HepG2 (cell line): Measurements from ENCODE around the gene PEX7. TPM values are rescaled to one million over a fixed set of nuclear protein-coding genes. Genes with fewer than 3 reads are reported as not detected.

Experiments used
- ATAC-seq: fragments of 200-7000 bp; cut with Tn5 transposase; 3 replicates; pipeline ENCODE4 v1.9.1; 2020; ENCODE audit warnings: mild to moderate bottlenecking, moderate library complexity
- BruUV-seq: library from RNA; stranded (reverse); fragments of 400-500 nt; replicated peaks from 2 replicates; lab custom pipeline; 2021; lab: Mats Ljungman, UMichigan
- CTCF ChIA-PET: fragments of 300-600 bp; formaldehyde crosslinking; extraction: SDS; loops from one replicate; lab custom pipeline; 2021; ENCODE audit warnings: low total read pairs, inconsistent platforms, low intra/inter-chr PET ratio; lab: Yijun Ruan, JAX
- POLR2A ChIA-PET: fragments of 350-600 bp; sonication (Branson Sonifier 250); formaldehyde crosslinking; loops from one replicate; lab custom pipeline; 2020; ENCODE audit warnings: antibody characterized with exemption, inconsistent platforms; lab: Yijun Ruan, JAX
- DNase-seq: peaks from one replicate; pipeline ENCODE4 v3.0.0-alpha.2; 2015; ENCODE audit warnings: low spot score
- FAIRE-seq: peaks from 3 replicates; lab custom pipeline; 2011; peaks lifted over from hg19 to GRCh38; lab: Jason Lieb, UNC
- H2AFZ ChIP-seq: one replicate; pipeline ENCODE4 v1.6.1; 2011; ENCODE audit warnings: low read length, inconsistent platforms
- H3K27ac ChIP-seq: fragments of 300-600 bp; 3 replicates; pipeline ENCODE4 v1.8.0; 2011; ENCODE audit warnings: mixed run types, mild to moderate bottlenecking, mixed read lengths, low read length, inconsistent platforms; ENCODE audit not compliant: insufficient read depth; ENCODE audit errors: extremely low read length
- H3K27me3 ChIP-seq, 2 experiments: fragments of 200-600 bp in 1 of 2; 2 replicates in 1 of 2; 3 replicates in 1 of 2; pipeline versions ENCODE4 v1.6.0 to v1.8.0; 2011; ENCODE audit warnings: low read length in 2 of 2, mild to moderate bottlenecking in 2 of 2, moderate library complexity in 2 of 2, inconsistent platforms in 1 of 2; ENCODE audit not compliant: insufficient read depth in 2 of 2, control insufficient read depth in 1 of 2
- H3K36me3 ChIP-seq, 2 experiments: fragments of 200-600 bp in 1 of 2; replicated peaks in 1 of 2; 2 replicates in 1 of 2; 3 replicates in 1 of 2; pipeline versions ENCODE4 v1.5.1 to v1.8.0; 2011; ENCODE audit warnings: low read length in 2 of 2, inconsistent platforms in 1 of 2; ENCODE audit not compliant: insufficient read depth in 2 of 2, control insufficient read depth in 1 of 2
- H3K4me1 ChIP-seq: 2 replicates; pipeline ENCODE4 v1.5.1; 2012; ENCODE audit warnings: low read length, inconsistent platforms; ENCODE audit not compliant: insufficient read depth
- H3K4me2 ChIP-seq: 2 replicates; pipeline ENCODE4 v1.6.0; 2011; ENCODE audit warnings: low read depth, low read length, inconsistent platforms
- H3K4me3 ChIP-seq, 3 experiments: fragments of 200-600 bp in 1 of 3; sonication (generic), shearing (Covaris generic) in 1 of 3; replicated peaks in 1 of 3; 2 replicates each; pipeline ENCODE4 v1.5.1; 2011 to 2016; ENCODE audit warnings: low read length in 3 of 3, inconsistent platforms in 2 of 3, low read depth in 2 of 3, mild to moderate bottlenecking in 2 of 3, control low read depth in 1 of 3, mixed read lengths in 1 of 3; ENCODE audit not compliant: insufficient read depth in 1 of 3
- H3K79me2 ChIP-seq: one replicate; pipeline ENCODE4 v1.6.1; 2011; ENCODE audit warnings: low read length, inconsistent platforms; ENCODE audit not compliant: insufficient read depth
- H3K9ac ChIP-seq: 2 replicates; pipeline ENCODE4 v1.6.0; 2011; ENCODE audit warnings: mild to moderate bottlenecking, low read depth, low read length, inconsistent platforms; ENCODE audit not compliant: insufficient read depth
- H3K9me3 ChIP-seq: 2 replicates; pipeline ENCODE4 v1.5.1; 2012; ENCODE audit warnings: mild to moderate bottlenecking, low read length
- H4K20me1 ChIP-seq: 2 replicates; pipeline ENCODE4 v1.6.0; 2011; ENCODE audit warnings: inconsistent platforms, mild to moderate bottlenecking, low read length, moderate library complexity; ENCODE audit not compliant: insufficient read depth
- CCDC6 ChIP-seq: sonication (generic); formaldehyde crosslinking; IDR thresholded peaks from 2 replicates; pipeline ENCODE4 v1.8.1; 2022; ENCODE audit warnings: mild to moderate bottlenecking, missing genetic modification reagents, moderate library complexity
- EEA1 ChIP-seq: sonication (generic); formaldehyde crosslinking; IDR thresholded peaks from 2 replicates; pipeline ENCODE4 v1.5.1; 2020; ENCODE audit warnings: mild to moderate bottlenecking, missing genetic modification reagents, borderline replicate concordance
- NFRKB ChIP-seq: fragments of 450-650 bp; IDR thresholded peaks from 2 replicates; pipeline ENCODE4 v1.6.1; 2017
- RAD21 ChIP-seq: fragments of 450-650 bp; formaldehyde crosslinking; IDR thresholded peaks from 2 replicates; pipeline ENCODE4 v1.5.0; 2020; ENCODE audit warnings: mild to moderate bottlenecking
- SMC3 ChIP-seq: IDR thresholded peaks from 2 replicates; pipeline ENCODE4 v1.6.1; 2011; ENCODE audit warnings: low read length, improper control_type of control experiment
- STAG1 ChIP-seq: sonication (generic); formaldehyde crosslinking; IDR thresholded peaks from 2 replicates; pipeline ENCODE4 v1.4.0; 2020; ENCODE audit warnings: missing genetic modification reagents
- TP53 ChIP-seq: sonication (generic); formaldehyde crosslinking; conservative IDR thresholded peaks from 2 replicates; pipeline ENCODE4 v1.4.0; 2020; ENCODE audit warnings: missing genetic modification reagents
- ZFX ChIP-seq: sonication (generic); formaldehyde crosslinking; IDR thresholded peaks from 2 replicates; pipeline ENCODE4 v1.4.0; 2020; ENCODE audit warnings: mild to moderate bottlenecking, low read depth, missing genetic modification reagents, moderate library complexity
- ZNF572 ChIP-seq: sonication (generic); formaldehyde crosslinking; IDR thresholded peaks from 2 replicates; pipeline ENCODE4 v1.5.1; 2020; ENCODE audit warnings: mild to moderate bottlenecking, missing genetic modification reagents
- ZNF816 ChIP-seq: sonication (generic); formaldehyde crosslinking; IDR thresholded peaks from 2 replicates; pipeline ENCODE4 v1.8.0; 2022; ENCODE audit warnings: missing genetic modification reagents, mild to moderate bottlenecking, borderline replicate concordance
- WGBS: methylation state at CpG from one replicate; pipeline ENCODE4 v1.1.6; 2017; ENCODE audit warnings: low lambda C conversion rate; 5-methylcytosine and 5-hydroxymethylcytosine counted together
- in situ Hi-C: cut with HindIII; loops from 2 replicates; pipeline ENCODE4 v1.10.0; 2017; ENCODE audit warnings: low pct_unique_long_range_greater_than_20kb; ENCODE audit not compliant: extremely low pct_ligation_motif_present
- intact Hi-C: fragments of 100-400 bp; cut with micrococcal nuclease; formaldehyde crosslinking; loops from one replicate; pipeline ENCODE4 v1.10.0; 2022; ENCODE audit not compliant: unreplicated experiment
- polyA plus RNA-seq, 8 experiments: library from polyadenylated mRNA; depleted of rRNA in 3 of 8; stranded (reverse) in 7 of 8; unstranded in 1 of 8; fragments of >200 nt; fragmentation: Illumina TruSeq in 4 of 8; extraction: Trizol in 4 of 8; gene quantifications; 2 replicates each; pipeline versions ENCODE4 v1.2.1 to v1.2.3, GENCODE V29; 2011 to 2016; ENCODE audit warnings: low read depth in 4 of 8, missing spikeins in 1 of 8, mixed read lengths in 1 of 8; ENCODE audit not compliant: insufficient read depth in 1 of 8
- total RNA-seq, 5 experiments: library from RNA; depleted of rRNA; stranded (reverse); fragments of >200 nt; fragmentation: Illumina TruSeq; extraction: Trizol; gene quantifications; 2 replicates each; pipeline ENCODE4 v1.2.3, GENCODE V29; 2016; ENCODE audit warnings: low read depth in 1 of 5
- TF ChIP-seq, protein P1 (sequence below): sonication (generic); formaldehyde crosslinking; IDR thresholded peaks from 2 replicates; pipeline ENCODE4 v1.9.0; 2022; ENCODE audit warnings: low read depth, missing genetic modification reagents
- TF ChIP-seq, protein P2 (sequence below): sonication (generic); formaldehyde crosslinking; IDR thresholded peaks from 2 replicates; pipeline ENCODE4 v1.5.0; 2020; ENCODE audit warnings: mild to moderate bottlenecking, missing genetic modification reagents, moderate library complexity

PEX7 gene
- total and polyA plus RNA-seq, 2 of the 13 experiments (the other 11 are each of a cell fraction or from before 2014, with no cell fraction given): 0.04 to 0.53 TPM

DNA sequence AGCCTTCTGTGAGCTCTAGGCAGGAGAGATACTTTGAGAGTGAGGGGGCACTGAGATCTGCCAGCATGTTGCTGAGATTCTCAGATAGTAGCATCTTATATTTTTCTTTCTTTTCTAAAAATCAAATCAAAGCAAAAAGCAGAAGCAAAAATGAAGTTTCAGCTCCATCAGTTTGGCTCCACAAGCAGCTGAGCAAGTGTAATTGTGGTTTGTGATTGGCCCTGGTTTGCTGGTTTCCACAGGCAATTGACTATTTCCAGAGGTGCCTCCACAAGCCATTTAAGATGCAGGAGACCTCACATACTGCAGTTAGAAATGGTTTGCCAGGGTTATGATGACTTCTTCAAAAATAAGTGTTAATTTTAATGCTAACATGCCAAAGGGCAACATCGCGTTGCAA lies 104.0 kb downstream of the PEX7 start:
- TF ChIP-seq, protein P1, sequence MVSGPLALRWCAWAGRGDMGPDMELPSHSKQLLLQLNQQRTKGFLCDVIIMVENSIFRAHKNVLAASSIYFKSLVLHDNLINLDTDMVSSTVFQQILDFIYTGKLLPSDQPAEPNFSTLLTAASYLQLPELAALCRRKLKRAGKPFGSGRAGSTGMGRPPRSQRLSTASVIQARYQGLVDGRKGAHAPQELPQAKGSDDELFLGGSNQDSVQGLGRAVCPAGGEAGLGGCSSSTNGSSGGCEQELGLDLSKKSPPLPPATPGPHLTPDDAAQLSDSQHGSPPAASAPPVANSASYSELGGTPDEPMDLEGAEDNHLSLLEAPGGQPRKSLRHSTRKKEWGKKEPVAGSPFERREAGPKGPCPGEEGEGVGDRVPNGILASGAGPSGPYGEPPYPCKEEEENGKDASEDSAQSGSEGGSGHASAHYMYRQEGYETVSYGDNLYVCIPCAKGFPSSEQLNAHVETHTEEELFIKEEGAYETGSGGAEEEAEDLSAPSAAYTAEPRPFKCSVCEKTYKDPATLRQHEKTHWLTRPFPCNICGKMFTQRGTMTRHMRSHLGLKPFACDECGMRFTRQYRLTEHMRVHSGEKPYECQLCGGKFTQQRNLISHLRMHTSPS (CRISPR knock-in tag): no peak
- TF ChIP-seq TP53 (CRISPR knock-in tag) (no peak), ZFX (CRISPR knock-in tag) (no peak), ZNF572 (CRISPR knock-in tag) (no peak), ZNF816 (CRISPR knock-in tag) (no peak), EEA1 (CRISPR knock-in tag) (no peak)
- TF ChIP-seq, all 625 proteins: peak for 0
- Histone ChIP-seq H3K27me3 (peaks cover 3 to 37% of the 10 kb centered on the region in 2 experiments; a peak in 4 of 5 replicates), H3K4me3 (no peak overlapping the region), H3K79me2 (no peaks in the 10 kb centered on the region), H3K9me3 (no peaks in the 10 kb centered on the region), H3K36me3 (no peaks in the 10 kb centered on the region), H3K9ac (no peak overlapping the region), H4K20me1 (no peaks in the 10 kb centered on the region), H3K4me1 (no peaks in the 10 kb centered on the region), H3K4me2 (no peak overlapping the region), H3K27ac (no peak overlapping the region), H2AFZ (no peak overlapping the region)
- ATAC-seq: no peak
- BruUV-seq: no TSS peak
- no peak for FAIRE-seq
- 19% methylated on average over 2 of the region's 2 CpGs for WGBS
- no peak for DNase-seq
- CTCF ChIA-PET: no interaction called here
- intact Hi-C loops (no loop called here), in situ Hi-C loops (no loop called here)
- POLR2A ChIA-PET: no interaction called here

DNA sequence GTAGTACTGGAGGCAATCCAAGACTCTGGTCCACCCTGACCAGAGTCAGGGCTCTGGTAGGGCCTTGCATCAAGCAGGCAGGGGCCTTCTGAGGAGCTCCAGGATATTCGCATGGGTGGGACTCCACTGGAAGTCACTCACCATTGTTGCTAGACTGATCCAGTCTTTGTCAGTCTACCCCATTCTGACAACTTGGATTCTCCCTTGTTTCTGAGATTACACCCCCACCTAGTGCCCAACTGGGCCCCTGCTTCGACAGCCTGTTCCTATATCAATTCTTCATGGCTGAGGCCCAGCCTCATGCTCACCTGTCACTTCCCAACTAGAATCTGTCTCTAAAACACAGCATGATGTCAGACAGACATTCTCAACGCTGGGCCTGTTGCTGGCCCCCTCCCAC lies 104.9 kb downstream of the PEX7 start:
- in situ Hi-C loops: no loop called here
- DNase-seq (peak; percentile 10), FAIRE-seq (peak; percentile 63)
- CTCF ChIA-PET: interaction anchor here (1.1 kb wide), 1 partner anchor 283 kb away, joined by 4 read pairs; no protein-coding TSS in a partner anchor
- no peak overlapping the region for H2AFZ ChIP-seq
- H3K4me3 ChIP-seq: no peak overlapping the region
- no TSS peak for BruUV-seq
- no peaks in the 10 kb centered on the region for H3K9me3 ChIP-seq
- no peak overlapping the region for H3K27ac ChIP-seq
- POLR2A ChIA-PET: no interaction called here
- no peaks in the 10 kb centered on the region for H4K20me1 ChIP-seq
- 4% methylated on average over 3 of the region's 3 CpGs for WGBS
- TF ChIP-seq SMC3 (peak; percentile 44; the same call in 1 of the 2 replicates), STAG1 (peak; percentile 69), NFRKB (no peak), RAD21 (0 out of 2 replicates have a peak, but pooled peaks have one; percentile 30), CCDC6 (no peak)
- TF ChIP-seq, protein P2, sequence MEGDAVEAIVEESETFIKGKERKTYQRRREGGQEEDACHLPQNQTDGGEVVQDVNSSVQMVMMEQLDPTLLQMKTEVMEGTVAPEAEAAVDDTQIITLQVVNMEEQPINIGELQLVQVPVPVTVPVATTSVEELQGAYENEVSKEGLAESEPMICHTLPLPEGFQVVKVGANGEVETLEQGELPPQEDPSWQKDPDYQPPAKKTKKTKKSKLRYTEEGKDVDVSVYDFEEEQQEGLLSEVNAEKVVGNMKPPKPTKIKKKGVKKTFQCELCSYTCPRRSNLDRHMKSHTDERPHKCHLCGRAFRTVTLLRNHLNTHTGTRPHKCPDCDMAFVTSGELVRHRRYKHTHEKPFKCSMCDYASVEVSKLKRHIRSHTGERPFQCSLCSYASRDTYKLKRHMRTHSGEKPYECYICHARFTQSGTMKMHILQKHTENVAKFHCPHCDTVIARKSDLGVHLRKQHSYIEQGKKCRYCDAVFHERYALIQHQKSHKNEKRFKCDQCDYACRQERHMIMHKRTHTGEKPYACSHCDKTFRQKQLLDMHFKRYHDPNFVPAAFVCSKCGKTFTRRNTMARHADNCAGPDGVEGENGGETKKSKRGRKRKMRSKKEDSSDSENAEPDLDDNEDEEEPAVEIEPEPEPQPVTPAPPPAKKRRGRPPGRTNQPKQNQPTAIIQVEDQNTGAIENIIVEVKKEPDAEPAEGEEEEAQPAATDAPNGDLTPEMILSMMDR (CRISPR knock-in tag): peak; percentile 62
- TF ChIP-seq, all 625 proteins: peak for 4
- Histone ChIP-seq H3K27me3 (peaks cover 3 to 29% of the 10 kb centered on the region in 2 experiments; a peak in 4 of 5 replicates), H3K4me1 (no peaks in the 10 kb centered on the region), H3K9ac (no peak overlapping the region), H3K4me2 (no peak overlapping the region), H3K79me2 (no peaks in the 10 kb centered on the region), H3K36me3 (no peaks in the 10 kb centered on the region)
- ATAC-seq: peak; percentile 79
- intact Hi-C loops: loop anchor here (1.0 kb wide), 2 partner anchors 81 to 283 kb away; no protein-coding TSS in a partner anchor
